Cardiac muscle cell (in vitro differentiated cells and primary cell): ENCODE results near the gene CTSH. TPM values are rescaled to one million over a fixed set of nuclear protein-coding genes. Genes with fewer than 3 reads are reported as not detected.

Source experiments
- DNase-seq, 2 donors: peaks; one replicate each; pipeline versions ENCODE4 v3.0.0 to v3.0.0-alpha.2; 2010 to 2017; ENCODE audit warnings: low read depth in 1 of 2, low spot score in 1 of 2
- H3K27ac ChIP-seq: fragments of 200-600 bp; sonication (generic); 2 replicates; pipeline ENCODE4 v1.5.1; 2016
- H3K27me3 ChIP-seq: fragments of 200-600 bp; sonication (generic); 2 replicates; pipeline ENCODE4 v1.6.0; 2016; ENCODE audit warnings: control low read depth
- H3K36me3 ChIP-seq: fragments of 200-600 bp; sonication (generic); 2 replicates; pipeline ENCODE4 v1.5.1; 2016; ENCODE audit warnings: control low read depth
- H3K4me1 ChIP-seq: fragments of 200-600 bp; sonication (generic); 2 replicates; pipeline ENCODE4 v1.8.1; 2017; ENCODE audit warnings: low read depth, mild to moderate bottlenecking, mixed run types
- H3K4me3 ChIP-seq: fragments of 200-600 bp; sonication (generic); 2 replicates; pipeline ENCODE4 v1.5.1; 2016; ENCODE audit warnings: mild to moderate bottlenecking
- H3K9me3 ChIP-seq: fragments of 200-600 bp; sonication (generic); 2 replicates; pipeline ENCODE4 v1.5.1; 2017; ENCODE audit warnings: low read depth, mild to moderate bottlenecking, control low read depth
- CTCF ChIP-seq: IDR thresholded peaks from 2 replicates; pipeline ENCODE4 v1.5.1; 2012; ENCODE audit warnings: low read depth, mild to moderate bottlenecking, low read length
- polyA plus RNA-seq: library from polyadenylated mRNA; unstranded; fragments of >200 nt; fragmentation: Nextera tagmentation; extraction: Ambion mirVana; gene quantifications from 2 replicates; pipeline ENCODE4 v1.2.1, GENCODE V29; 2016
- total RNA-seq: library from RNA; depleted of rRNA; stranded (reverse); fragments of >200 nt; gene quantifications from 2 replicates; pipeline ENCODE4 v1.2.3, GENCODE V29; 2016

The CTSH gene
- total and polyA plus RNA-seq, 2 experiments from 2014 or later = 24.1 to 26.5 TPM

GRCh38 chr15:78925956-78926743 is 18.7 kb downstream of the CTSH start:
- Histone ChIP-seq H3K4me1 (no peaks in the 10 kb centered on the region), H3K27ac (no peak overlapping the region), H3K4me3 (no peak overlapping the region), H3K36me3 (peaks cover 6% of the 10 kb centered on the region), H3K27me3 (no peaks in the 10 kb centered on the region), H3K9me3 (no peaks in the 10 kb centered on the region)
- DNase-seq = no peak
- TF ChIP-seq CTCF = no peak

- Histone ChIP-seq H3K4me1 (no peaks in the 10 kb centered on the region), H3K4me3 (no peak overlapping the region), H3K9me3 (no peaks in the 10 kb centered on the region), H3K36me3 (peaks cover 9% of the 10 kb centered on the region), H3K27me3 (no peaks in the 10 kb centered on the region), H3K27ac (no peak overlapping the region)
- no peak for DNase-seq
- TF ChIP-seq CTCF = no peak
Measured at GRCh38 chr15:78925076-78925624, 19.7 kb downstream of the CTSH start.

GRCh38 chr15:78923480-78924360 is 21.1 kb downstream of the CTSH start:
- Histone ChIP-seq H3K27me3 (no peaks in the 10 kb centered on the region), H3K9me3 (no peaks in the 10 kb centered on the region), H3K4me1 (no peaks in the 10 kb centered on the region), H3K4me3 (no peak overlapping the region), H3K27ac (no peak overlapping the region), H3K36me3 (peaks cover 9% of the 10 kb centered on the region)
- TF ChIP-seq CTCF = no peak
- DNase-seq = no peak

- DNase-seq = no peak
- H3K27ac ChIP-seq = no peak overlapping the region
- H3K4me1 ChIP-seq = no peaks in the 10 kb centered on the region
Measured at GRCh38 chr15:78923015-78923414, 21.8 kb downstream of the CTSH start.

More at GRCh38 chr15:78923015-78923414, 21.8 kb downstream of the CTSH start:
- Histone ChIP-seq H3K4me3 (no peak overlapping the region), H3K9me3 (no peaks in the 10 kb centered on the region), H3K36me3 (peaks cover 9% of the 10 kb centered on the region), H3K27me3 (no peaks in the 10 kb centered on the region)
- no peak for TF ChIP-seq CTCF
